BJ (cell line): ENCODE results near the gene CAMTA2. TPM values are rescaled to one million over a fixed set of nuclear protein-coding genes. Genes with fewer than 3 reads are reported as not detected.
"Not testable (repeated sequence)": the region's sequence is repeated elsewhere in the genome, so short reads cannot be mapped to it uniquely, and the experiment has no call there.

Experiments used
- CTCF ChIA-PET: fragments of 350-600 bp; formaldehyde crosslinking; extraction: SDS; loops from one replicate; lab custom pipeline; 2021; ENCODE audit warnings: antibody characterized with exemption, inconsistent platforms; lab: Yijun Ruan, JAX
- POLR2A ChIA-PET: fragments of 300-600 bp; sonication (Branson Sonifier 250); formaldehyde crosslinking; extraction: SDS; loops from one replicate; lab custom pipeline; 2021; ENCODE audit warnings: antibody characterized with exemption; lab: Charles Lee
- DNase-seq: peaks from one replicate; pipeline ENCODE4 v3.0.0-alpha.2; 2011; ENCODE audit warnings: low read depth
- H3K27me3 ChIP-seq: 2 replicates; pipeline ENCODE4 v1.6.0; 2011; ENCODE audit warnings: low read length; ENCODE audit not compliant: control insufficient read depth, insufficient read depth
- H3K36me3 ChIP-seq: 2 replicates; pipeline ENCODE4 v1.5.1; 2011; ENCODE audit warnings: low read length; ENCODE audit not compliant: control insufficient read depth, insufficient read depth
- H3K4me3 ChIP-seq: 2 replicates; pipeline ENCODE4 v1.5.1; 2011; ENCODE audit warnings: low read depth, mild to moderate bottlenecking, control low read depth, low read length
- polyA plus RNA-seq: library from polyadenylated mRNA; depleted of rRNA; stranded (reverse); fragments of >200 nt; gene quantifications from 2 replicates; pipeline ENCODE4 v1.2.3, GENCODE V29; 2011
- TF ChIP-seq, protein P1 (sequence below): IDR thresholded peaks from 2 replicates; pipeline ENCODE4 v1.5.1; 2011; ENCODE audit warnings: low read depth, mild to moderate bottlenecking, control low read depth, inconsistent platforms, low read length, moderate library complexity; ENCODE audit not compliant: insufficient read depth

Gene CAMTA2
- polyA plus RNA-seq, 1 experiment, result 65.6 TPM

DNA sequence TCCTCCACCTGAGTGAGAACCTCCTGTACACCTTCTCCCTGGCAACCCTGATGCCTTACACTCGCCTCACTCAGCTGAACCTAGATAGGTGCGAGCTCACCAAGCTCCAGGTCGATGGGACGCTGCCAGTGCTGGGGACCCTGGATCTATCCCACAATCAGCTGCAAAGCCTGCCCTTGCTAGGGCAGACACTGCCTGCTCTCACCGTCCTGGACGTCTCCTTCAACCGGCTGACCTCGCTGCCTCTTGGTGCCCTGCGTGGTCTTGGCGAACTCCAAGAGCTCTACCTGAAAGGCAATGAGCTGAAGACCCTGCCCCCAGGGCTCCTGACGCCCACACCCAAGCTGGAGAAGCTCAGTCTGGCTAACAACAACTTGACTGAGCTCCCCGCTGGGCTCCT is 54.7 kb downstream of the CAMTA2 start:
- Histone ChIP-seq H3K36me3 (peaks cover 10% of the 10 kb centered on the region), H3K4me3 (no peak overlapping the region), H3K27me3 (no peaks in the 10 kb centered on the region)
- ChIA-PET CTCF (interaction anchor here (0.8 kb wide), 1 partner anchor 30 kb away, joined by 3 read pairs; the partner anchor contains the start of gene CHRNE), POLR2A (no interaction called here)
- TF ChIP-seq, protein P1, sequence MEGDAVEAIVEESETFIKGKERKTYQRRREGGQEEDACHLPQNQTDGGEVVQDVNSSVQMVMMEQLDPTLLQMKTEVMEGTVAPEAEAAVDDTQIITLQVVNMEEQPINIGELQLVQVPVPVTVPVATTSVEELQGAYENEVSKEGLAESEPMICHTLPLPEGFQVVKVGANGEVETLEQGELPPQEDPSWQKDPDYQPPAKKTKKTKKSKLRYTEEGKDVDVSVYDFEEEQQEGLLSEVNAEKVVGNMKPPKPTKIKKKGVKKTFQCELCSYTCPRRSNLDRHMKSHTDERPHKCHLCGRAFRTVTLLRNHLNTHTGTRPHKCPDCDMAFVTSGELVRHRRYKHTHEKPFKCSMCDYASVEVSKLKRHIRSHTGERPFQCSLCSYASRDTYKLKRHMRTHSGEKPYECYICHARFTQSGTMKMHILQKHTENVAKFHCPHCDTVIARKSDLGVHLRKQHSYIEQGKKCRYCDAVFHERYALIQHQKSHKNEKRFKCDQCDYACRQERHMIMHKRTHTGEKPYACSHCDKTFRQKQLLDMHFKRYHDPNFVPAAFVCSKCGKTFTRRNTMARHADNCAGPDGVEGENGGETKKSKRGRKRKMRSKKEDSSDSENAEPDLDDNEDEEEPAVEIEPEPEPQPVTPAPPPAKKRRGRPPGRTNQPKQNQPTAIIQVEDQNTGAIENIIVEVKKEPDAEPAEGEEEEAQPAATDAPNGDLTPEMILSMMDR, result no peak
- no peak for DNase-seq

DNA sequence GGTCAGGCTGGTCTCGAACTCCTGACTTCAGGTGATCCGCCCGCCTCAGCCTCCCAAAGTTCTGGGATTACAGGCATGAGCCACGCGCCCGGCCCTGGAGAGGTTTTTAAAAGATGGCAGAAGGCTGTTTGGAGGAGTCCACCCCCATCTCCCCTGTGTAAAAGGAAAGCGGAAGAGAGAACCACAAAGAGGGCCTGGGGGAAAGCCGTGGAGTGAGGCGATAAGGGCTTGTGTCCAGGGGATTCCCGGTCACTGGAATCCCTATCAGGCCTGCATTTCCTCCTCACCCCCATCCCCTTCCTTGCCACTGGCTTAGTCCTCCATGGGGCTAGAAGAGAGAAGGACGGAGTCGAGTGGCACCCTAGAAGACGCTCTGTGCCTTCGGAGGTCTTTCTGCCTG is 55.5 kb downstream of the CAMTA2 start, which contains the start of gene GP1BA:
Gene GP1BA, plus strand, starts transcription at position 315 of the 400 bp plus-strand sequence. CDS start 328 bp downstream, outside the sequence.
- CTCF ChIA-PET, result interaction anchor here (0.8 kb wide), 1 partner anchor 29 kb away, joined by 3 read pairs; the partner anchor contains the start of gene CHRNE
- H3K4me3 ChIP-seq, result no peak within 1 kb of the TSS
- DNase-seq, result no peak
- TF ChIP-seq, protein P1, result no peak
- peaks cover 7% of the 10 kb centered on the region for H3K36me3 ChIP-seq
- H3K27me3 ChIP-seq, result no peaks in the 10 kb centered on the region
- POLR2A ChIA-PET, result no interaction called here

DNA sequence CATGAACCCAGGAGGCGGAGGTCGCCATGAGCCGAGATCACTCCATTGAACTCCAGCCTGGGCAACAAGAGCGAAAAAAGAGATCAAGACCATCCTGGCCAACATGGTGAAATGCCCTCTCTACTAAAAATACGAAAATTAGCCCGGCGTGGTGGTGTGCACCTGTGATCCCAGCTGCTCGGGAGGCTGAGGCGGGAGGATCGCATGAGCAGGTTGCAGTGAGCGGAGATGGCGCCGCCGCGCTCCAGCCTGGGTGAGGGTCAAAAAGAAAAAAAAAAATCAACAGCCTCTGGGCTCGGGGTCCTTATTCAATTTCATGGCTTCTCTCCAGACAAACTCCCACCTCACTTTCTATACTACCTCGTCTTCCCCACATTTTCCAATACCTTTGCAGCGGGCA is 58.6 kb downstream of the CAMTA2 start:
- ChIA-PET POLR2A (no interaction called here), CTCF (interaction anchor here (1.0 kb wide), 1 partner anchor 134 kb away, joined by 3 read pairs; no protein-coding TSS in a partner anchor)
- Histone ChIP-seq H3K4me3 (no peak overlapping the region), H3K36me3 (no peaks in the 10 kb centered on the region), H3K27me3 (no peaks in the 10 kb centered on the region)
- TF ChIP-seq, protein P1, result no peak
- DNase-seq, result no peak

DNA sequence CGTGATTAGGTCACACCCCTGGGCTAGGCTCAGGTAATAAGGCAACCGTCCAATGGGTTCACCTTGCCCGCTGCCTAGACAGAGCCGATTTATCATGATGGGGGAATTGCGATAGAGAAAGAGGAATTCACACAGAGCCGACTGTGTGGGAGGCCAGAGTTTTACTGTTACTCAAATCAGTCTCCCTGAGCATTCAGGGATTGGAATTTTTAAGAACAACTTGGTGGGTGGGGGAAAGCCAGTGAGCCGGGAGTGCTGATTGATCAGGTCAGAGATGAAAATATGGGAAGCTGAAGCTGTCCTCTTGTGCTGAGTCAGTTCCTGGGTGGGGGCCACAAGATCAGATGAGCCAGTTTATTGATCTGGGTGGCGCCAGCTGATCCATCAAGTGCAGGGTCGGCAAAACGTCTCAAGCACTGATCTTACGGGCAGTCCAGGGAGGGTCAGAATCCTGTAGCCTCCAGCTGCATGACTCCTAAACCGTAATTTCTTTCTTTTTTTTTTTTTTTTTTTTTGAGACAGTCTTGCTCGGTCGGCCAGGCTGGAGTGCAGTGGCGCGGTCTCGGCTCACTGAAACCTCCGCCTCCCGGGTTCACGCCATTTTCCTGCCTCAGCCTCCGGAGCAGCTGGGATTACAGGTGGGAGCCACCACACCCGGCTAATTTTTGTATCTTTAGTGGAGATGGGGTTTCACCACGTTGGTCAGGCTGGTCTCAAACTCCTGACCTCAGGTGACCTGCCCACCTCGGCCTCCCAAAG is 60.7 kb downstream of the CAMTA2 start:
- POLR2A ChIA-PET, H3K36me3 ChIP-seq, DNase-seq, H3K4me3 ChIP-seq, H3K27me3 ChIP-seq: not testable (repeated sequence)
- CTCF ChIA-PET, result interaction anchor here (0.8 to 4.0 kb wide), 4 partner anchors 9 to 136 kb away, joined by 3 to 14 read pairs (median 4); no protein-coding TSS in a partner anchor

DNA sequence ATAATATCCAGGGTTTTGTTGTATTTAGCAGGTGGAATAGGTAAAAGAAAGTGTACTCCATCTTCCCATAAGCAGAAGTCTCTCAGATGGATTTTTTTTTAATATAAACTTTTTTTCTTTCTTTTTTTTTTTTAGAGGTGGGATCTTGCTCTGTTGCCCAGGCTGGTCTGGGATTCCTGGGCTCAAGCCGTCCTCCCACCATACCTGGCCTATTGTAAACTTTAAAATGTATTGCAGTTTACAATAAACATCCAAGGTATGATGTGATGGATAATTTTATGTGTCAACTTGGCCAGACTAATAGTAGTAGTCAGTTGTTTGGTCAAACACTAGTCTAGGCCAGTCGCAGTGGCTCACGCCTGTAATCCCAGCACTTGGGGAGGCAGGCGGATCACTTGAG is 66.2 kb downstream of the CAMTA2 start:
- TF ChIP-seq, protein P1, result no peak
- H3K27me3 ChIP-seq, result no peaks in the 10 kb centered on the region
- H3K4me3 ChIP-seq, result no peak overlapping the region
- no peaks in the 10 kb centered on the region for H3K36me3 ChIP-seq
- POLR2A ChIA-PET, result no interaction called here
- DNase-seq, result no peak
- CTCF ChIA-PET, result interaction anchor here (1.8 to 2.0 kb wide), 2 partner anchors 12 to 141 kb away, joined by 6 to 13 read pairs; no protein-coding TSS in a partner anchor
